ENCODE results near the gene TOM1L2.

- no peak for TF ChIP-seq CTCF (IDR thresholded peaks at IDR 0.05)
- TF ChIP-seq POLR2A (IDR thresholded peaks at IDR 0.05) = no peak
Measured at GRCh38 chr17:17929655-17930380, 42.4 kb downstream of the TOM1L2 start.

Measured in heart left ventricle (tissue), 13 donors.